Right hindlimb (tissue), 1 donor: ENCODE measurements around the gene LMOD3.

Experiments
- DNase-seq: peaks from one replicate; pipeline ENCODE4 v3.0.0-alpha.2; 2018

LMOD3 gene

DNA sequence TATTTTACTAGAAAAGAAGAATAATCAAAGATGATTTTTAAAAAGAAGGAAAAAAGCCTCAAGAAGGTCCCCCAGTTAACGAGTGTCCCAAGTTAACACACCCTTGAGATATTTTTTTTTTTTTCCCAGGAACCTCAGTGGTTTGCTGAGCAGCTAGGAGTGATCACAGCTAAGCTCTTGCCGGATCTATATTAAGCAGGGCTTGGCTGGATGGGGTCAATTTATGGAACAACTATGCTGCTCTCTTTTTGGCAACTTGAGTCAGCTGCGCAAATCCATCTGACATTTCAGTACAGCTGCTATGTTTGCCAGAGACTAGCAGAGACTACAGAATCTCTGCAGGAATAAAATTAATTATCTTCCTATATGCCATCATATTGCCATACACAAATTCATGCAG is at the start of gene LMOD3:
Gene LMOD3 (minus strand): TSS at position 193 of the 400 bp plus-strand sequence. CDS start 209 bp downstream, outside the sequence.
- peak; percentile 63 for DNase-seq

DNA sequence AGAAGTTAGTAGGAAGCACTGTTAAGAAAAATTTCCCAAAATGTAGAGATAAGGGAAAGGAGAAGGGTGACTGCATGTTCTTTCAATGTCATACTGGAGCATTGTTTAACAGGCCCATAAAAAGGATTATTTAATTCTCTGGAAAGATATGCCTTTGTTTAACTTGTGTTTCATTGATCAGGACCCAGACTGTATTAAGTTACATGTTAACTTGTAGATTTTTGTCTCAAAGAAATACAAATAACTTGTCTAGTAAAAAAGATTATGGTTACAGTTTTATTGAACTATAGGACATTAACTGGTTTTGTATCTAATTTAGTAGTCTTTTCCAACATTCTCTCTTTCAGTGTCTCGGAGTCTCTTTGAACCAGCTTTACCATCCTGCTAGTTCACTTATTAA is 49.7 kb upstream of the LMOD3 start:
- no peak for DNase-seq

DNA sequence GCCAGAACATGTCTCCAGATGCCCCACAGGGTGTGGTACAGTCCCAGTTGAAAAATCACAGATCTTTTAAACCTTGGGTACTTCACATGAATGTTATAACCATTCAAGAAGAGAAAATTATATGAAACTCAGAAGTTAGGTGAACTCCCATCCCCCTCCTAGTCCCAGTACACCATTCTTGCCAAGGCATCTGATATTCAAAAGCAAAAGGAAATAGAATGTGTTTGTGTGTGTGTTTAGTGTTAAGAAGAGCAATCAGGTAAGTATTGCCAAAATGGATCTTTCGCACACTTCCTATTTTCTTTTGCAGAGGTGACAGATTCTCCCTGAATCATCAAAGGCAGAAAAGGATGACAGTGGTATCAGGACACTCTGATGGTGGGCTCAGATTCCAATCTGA is 44.1 kb upstream of the LMOD3 start:
- no peak for DNase-seq

DNA sequence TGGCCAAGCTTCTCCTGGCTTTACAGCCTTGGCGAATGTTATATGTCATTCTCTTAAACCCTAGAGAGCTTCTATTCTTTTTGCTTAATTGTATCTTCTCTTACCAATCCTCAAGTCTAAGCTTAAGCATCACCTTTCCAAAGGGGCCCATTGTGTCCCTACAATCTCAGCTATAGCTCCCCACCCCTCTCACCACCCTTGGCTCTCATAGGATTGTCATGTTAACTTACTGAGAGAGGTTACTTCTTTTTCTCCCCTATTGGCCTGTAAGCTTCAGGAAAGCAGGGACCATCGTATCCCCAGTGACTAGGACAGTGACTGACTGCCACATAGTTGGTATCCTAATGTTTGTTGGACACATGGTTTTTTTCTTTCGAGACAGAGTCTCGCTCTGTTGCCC is 43.3 kb upstream of the LMOD3 start:
- no peak for DNase-seq

DNA sequence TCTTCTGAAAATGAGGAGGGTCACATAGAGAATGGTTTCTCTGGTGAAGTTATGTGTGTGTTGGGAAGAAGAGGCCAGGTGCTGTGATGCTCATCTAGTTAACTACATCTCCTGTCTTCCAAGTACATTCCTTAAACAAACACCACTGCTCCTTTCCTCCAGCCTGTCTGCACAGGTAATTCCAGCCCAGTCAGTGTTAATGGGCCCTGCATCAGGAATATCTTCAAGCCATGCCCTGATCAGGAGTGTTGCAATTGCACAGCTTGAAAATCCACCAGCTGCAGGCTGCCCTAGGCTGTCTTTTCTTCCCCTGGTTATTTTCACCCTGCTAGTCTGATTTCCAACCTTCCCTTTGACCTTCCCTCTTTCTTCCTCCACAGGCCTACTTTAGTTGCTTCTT is 41.9 kb upstream of the LMOD3 start:
- no peak for DNase-seq

DNA sequence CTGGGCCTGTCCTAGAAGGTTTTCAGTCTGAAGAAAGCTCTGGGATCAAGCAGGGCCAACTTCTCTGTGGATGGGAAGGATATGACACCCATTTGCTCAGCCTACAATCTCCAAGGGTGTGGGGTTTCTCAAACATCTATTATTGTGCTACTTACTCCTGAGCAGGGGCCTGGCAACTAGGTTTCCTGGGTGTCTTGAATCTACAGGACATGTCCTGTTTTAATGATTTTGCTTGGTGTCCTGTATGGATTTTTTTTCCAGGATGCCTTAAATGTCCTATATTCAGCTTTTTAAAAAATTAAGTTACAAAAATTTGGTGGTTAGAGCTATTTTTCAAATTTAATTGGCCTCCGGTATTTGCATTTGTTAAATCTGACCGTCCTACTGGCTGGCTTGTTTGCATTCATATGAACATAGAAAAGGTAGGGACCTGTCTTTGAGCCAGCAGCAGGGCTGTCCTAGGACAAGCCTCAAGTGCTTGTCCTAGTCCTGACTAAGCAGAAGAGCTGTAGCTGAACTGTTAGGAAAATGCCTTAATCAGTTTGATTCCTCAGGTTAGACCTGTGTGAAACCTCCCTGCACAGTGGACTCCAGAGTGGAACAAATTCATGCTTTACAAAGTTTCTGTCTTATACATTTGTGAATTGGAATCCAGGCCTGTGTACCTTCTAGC is 40.0 kb upstream of the LMOD3 start:
- no peak for DNase-seq

DNA sequence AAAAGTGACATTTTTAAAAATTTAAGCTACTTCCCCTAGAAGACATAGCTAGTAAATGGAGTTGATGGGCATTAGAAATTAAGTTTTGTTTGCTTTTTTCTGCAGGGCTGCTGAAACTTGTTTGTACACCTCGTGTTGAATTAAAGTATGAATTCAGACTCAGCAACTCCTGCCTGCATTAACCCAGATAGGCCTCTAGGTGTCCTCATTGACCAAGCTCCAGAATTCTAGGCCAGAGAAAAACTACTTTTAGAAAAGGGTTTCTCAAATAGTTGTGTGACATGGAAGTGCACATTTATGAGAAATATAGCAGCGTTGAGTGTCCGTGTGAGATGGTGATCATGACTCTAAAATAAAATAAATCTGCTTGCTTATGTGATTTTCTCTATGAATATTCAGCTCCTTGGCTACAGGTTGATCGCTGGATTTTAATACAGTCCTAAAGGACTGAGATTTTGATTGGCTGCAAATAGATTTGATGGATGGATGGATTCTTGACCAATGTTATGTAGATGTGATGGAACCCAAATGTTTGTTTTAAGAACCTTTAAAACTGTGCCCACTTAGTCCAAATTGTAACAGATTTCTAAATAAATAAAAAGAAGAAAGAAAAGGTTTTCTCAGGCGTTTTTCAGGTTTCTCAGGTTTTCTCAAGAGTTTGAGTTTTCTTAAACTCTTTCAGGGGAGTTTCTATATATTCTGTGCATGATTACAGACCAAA is 39.4 kb upstream of the LMOD3 start:
- peak; percentile 38 for DNase-seq

DNA sequence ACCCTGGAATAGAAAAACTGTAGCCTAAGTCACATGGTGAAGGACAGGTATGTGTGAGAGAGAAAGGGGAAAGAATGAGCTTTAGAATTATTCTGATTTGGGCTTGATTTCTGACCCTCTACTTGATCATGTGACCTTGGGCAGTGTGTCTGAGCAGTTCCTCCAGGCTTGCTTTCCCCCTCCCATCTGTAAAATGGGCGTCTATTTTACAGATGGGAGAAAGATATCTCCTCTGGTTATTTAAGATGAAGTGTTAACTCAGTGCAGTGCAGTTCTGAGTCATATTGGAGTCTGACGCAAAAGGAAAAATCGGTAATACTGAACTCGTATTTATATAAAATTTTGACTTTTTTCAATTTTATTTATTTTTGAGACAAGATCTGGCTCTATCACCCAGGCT is 38.1 kb upstream of the LMOD3 start:
- no peak for DNase-seq

DNA sequence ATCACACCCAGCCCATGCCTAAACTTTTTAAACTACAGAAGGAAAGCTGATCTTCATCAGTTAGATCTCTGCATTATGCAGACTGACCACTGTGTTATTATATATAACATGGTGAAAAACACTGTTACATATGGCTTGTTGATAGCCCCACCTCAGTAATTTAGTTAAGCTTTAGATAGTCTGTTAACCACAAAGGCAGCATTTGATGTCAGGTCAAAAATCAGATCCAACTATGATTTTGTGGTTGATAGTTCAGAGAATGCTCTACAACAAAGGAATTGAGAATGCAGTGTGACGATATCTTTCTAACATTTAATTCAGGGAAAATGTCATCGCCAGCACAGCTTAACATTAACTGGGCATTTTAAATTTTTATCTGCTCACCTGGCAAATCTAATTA is 37.7 kb upstream of the LMOD3 start:
- no peak for DNase-seq

DNA sequence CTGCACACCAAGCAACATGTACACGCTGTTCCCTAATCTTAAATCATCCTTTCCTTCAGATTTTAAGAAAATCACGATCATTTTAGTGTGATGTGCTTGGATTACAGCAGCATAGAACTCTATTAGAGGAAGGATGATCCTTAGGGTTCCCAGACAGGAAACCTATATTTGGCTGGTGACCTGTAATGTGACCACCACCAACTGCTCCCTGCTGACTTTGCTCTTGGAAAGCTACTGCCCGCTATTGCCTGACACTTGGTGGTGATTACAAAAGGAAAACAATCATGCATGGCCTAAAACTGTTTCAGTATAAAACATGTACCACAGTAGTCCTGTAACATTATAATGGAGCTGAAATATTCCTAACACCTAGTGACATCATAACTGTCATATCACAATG is 27.2 kb upstream of the LMOD3 start:
- DNase-seq, result no peak

DNA sequence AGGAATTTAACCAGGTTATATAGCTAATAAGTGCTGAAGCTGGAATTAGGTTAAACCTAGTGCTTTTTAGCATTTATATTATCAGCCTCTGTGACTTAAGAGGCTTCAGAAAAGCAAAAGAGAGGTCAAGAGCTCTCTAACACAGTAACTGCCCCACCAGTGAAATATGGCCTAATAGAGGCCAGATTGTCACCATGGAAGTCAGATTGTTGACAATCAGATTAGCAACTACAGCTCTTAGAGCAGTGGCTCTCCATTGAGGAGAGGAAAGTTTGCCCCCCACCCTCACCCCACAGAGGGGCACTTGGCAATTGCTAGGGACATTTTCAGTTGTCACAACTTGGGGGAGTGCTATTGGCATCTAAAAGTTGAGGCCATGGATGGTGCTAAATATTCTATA is 23.3 kb upstream of the LMOD3 start:
- DNase-seq, result no peak

DNA sequence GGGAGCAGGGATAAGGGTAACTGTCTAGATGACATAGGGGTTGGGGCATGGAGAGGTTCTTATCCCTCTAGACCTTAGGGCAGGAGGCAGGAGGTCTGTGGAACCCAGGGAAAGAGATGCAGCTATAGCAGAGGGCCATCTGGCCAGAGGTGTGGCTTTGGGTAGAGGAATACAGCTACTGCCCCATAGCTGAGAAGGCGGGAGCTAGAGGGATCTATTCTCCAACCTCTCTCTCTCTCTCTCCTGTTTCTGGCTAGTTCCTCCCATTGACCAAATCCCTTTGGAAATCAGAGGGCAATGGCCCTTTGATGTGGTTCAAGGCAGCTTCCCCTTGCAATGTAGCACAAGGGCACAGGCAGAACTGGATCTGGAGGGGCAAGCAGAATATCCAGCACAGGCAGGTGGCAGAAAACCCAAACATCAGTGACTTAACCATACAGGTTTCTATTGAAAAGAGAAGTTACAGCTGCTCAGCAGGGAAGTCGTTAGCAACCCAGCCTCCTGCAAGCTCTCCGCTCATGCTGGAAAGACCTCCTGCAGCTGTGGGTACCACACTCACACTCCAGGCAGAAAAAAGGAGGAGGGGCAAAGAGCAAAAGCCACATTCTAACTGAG is 22.3 kb upstream of the LMOD3 start:
- no peak for DNase-seq

DNA sequence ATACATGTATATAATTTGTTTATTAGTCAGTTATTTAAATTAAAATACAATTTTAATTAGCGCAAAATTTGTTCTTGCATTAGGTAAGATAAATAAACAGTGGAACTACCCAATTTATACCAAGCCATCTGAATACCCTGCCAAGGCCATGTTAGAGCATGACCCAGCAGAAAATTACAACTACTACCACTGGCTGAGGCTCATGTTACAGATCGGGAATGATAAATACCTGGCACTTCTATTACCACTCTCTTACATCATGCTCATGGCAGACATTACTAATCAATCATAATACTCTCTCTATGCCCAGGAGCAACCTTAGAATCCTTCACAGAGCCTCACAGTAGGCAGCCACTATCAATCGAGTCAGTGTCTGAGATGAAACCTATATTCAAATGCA is 21.2 kb upstream of the LMOD3 start:
- no peak for DNase-seq

DNA sequence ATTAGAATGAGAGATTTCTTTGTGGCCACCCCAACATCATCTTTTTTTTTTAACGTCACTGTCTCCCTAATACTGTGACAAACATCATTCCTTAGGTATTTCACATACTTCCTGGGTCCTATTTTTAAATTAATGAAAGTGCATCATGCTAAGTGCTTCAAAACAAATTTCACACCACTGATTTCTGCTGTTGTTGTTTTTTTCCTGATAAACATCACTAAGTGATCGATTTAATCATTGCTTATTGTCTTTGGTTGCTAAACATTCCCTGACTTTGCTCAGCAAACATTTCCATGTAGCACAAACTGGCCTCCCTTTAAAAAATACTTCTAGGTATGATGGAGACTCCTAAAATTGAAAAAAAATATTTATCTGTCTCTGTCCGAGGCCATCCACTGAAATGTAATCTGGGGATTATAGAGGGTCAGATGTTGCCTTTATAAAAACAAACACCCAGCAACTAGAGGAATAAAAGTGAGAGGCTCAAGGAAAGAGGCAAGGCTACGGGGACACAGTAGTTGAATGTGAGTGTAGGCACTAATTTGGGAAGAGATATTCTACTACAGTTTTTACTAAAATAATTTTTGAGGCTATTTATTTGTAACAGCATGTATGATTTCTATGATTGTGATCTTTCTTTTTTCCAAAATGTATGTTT is 20.5 kb upstream of the LMOD3 start:
- DNase-seq, result no peak

DNA sequence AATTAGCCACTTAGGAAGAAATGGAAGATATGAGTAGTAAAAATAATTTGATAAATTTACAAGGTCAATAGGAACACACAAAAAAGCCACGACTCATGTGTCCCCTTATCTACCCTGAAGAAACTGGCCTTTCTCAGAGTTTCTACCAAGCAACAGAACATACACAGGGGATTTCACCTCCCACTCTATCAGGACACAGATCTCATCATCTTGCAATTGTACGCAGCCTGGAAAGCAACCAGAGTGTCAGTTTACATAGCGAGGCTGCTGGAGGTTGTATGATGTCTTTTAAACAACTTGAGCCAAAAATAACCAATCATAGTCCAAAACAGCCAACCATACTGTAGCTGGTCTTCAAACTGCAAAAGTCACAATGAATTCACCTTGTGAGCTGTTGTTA is 19.7 kb upstream of the LMOD3 start:
- DNase-seq, result no peak

DNA sequence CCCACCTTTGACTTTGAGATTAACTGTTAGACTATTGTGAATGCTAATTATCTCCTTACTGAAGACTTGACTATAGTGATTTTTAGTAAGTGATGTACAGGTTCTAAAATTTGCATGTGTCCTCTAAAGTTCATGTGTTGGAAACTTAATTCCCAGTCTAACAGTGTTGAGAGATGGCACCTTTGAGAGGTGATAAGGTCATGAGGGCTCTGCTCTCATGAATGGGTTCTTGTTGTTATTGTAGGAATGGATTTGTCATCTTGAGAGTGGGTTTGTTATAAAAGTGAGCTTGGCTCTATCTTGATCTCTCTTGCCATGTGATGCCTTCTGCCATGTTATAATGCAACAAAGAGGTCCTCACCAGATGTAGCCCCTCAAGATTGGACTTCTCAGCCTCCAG is 18.9 kb upstream of the LMOD3 start:
- DNase-seq, result no peak

DNA sequence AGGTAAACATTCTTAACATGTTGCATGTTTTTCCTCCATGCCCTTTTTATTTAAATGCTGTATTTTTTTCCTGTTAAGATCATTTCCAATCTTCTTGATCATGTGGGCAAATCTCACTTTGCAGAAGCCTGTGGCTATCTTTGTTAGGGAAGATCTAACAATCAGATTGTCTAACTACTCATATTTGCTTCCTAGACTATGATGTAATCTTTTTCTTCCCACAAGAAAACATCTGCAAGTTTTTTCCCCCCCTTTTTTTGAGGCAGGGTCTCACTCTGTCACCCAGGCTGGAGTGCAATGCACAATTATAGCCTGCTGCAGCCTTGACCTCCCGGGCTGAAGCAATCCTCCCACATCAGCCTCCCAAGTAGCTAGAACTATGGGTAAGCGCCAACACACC is 15.0 kb upstream of the LMOD3 start:
- DNase-seq, result no peak

DNA sequence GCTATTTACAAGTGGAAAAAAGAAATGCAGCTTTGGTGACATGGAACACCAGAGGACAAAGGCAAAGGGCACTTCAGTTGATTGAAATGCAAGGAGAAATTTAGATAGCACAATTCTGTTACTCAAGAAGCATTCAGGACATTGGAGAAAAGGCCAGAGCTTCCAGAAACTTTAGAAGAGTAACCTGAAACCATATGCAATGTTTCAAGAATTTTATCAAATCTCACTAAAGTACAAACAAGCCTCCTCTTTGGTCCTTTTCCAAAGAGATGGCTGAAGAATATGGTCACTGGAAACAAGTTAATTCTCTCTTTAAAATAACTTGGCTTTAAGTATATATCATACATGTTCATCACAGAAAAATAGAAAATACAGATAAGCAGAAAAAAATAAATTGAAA is 14.6 kb upstream of the LMOD3 start:
- DNase-seq, result no peak

DNA sequence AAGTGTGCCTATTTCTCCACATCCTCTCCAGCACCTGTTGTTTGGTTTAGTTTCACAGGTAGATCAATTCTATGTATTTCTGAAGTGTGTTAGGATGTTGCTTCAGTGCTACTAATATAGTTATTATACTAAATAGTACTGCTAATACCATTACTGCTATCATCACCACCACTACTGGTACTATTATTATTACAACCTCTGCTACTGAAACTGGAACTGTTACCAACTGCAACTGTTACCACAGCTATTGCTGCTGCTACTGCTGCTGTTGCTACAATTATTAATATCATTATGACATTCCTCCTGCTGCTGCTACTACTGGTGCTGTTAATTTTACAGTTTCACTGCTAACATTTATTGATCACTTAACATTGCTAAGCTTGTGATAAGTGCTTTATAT is 8.3 kb upstream of the LMOD3 start:
- no peak for DNase-seq

DNA sequence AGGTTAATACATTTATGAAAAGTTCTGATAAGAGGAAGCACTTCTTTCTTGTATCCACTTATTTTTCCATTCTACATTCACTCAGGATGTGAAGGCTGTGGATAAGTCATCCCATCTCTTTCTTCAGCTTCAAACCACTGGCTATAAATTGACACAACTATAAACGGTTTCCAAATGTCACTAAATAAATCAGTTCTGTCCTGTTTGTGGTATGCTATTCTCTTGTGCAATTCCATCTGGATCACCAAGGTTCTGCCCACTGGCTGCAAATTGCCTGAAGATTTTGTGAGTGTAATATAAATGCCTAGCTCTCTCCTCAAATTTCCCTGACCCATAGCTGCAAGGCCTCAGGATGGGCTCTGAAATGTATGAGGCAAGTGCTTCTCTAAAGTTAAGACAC is 7.1 kb upstream of the LMOD3 start:
- DNase-seq, result no peak

DNA sequence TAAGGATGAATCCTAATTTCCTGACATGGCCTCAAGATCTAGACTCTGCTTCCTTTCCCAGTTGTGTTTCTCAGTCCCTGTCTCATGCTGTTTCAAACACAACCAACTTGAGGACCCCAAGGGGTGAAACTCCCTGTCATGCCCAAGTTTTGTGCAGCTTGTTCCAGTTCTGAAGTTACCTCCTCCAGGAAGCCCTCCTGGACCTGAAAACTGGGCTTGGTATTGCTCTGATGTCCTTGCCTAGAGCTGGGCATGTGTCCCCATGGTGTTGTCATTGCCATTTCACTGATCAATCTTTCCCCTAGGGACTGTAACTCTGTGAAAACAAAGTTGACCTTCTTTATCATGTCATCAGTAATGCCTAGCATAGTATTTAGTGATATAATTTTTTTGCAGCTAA is 6.1 kb upstream of the LMOD3 start:
- DNase-seq, result no peak

DNA sequence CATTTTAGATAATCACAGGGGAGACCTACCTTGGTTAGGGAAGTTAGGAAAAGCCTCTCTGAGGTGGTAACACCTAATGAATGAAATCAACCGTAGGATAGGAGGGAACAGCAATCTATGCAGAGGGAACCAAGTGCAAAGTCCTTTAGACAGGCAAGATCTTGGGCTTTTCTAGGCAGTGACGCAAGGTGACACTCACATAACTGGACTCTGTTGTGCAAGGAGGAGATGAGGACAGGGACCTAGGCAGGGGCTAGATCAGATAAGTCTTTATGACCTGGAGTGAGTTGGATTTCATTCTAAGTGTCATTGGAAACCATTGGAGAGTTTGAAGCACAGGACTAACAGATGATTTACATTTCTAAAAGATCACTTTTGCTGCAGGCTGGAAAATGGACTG is 4.6 kb upstream of the LMOD3 start:
- no peak for DNase-seq

DNA sequence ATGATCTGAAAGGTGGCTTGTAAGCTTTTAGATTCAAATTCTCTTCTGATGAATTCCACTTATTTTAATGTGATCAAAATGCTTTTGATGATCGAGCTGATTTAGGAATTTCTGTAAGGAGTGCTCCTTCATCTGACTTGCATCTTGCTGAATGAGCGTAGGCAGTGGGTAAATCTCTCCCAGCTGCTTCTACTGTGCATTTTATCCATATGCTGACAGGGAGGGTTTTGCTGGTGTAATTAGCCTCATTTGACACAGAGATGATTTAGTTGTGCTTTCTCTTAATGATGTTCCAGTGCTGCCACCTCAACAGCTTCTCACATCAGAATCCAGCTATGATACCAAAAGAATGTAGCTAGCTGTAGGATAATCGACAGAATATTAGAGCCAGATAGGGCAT is 3.8 kb upstream of the LMOD3 start:
- no peak for DNase-seq

DNA sequence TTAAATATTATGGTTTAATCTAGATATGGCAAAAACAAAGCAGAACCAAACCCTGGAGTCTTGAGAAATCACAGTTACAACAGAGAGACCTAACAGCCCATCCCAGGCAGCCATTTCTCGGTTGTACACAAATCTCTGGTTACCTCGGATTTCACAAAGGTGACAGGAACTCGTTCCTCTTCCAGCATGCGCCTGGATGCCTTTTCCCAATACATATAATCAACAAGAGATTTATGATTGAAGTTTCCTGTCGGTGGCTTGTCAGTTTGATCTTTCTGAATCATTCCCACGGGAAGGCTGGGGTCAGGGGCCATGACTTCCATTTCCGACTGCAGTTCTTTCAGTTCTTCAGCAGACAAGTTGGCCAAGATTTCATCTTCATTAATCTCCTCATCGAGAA is 445 bp downstream of the LMOD3 start:
- no peak for DNase-seq
